Measurements from ENCODE around the gene RNF146. TPM values are rescaled to one million over a fixed set of nuclear protein-coding genes. Genes with fewer than 3 reads are reported as not detected.
A peak's percentile ranks its signal among the peaks of the same experiment; 100 is the strongest.
"Not testable (repeated sequence)": the region's sequence is repeated elsewhere in the genome, so short reads cannot be mapped to it uniquely, and the experiment has no call there.

RNF146 gene
- polyA plus RNA-seq, 1 experiment: 64.1 TPM

GRCh38 chr6:127319686-127320085, 53.0 kb downstream of the RNF146 start:
- no peak overlapping the region for H3K4me3 ChIP-seq (ENCODE audit: low read depth, low read length)
- POLR2A ChIA-PET: no interaction called here
- no peaks in the 10 kb centered on the region for H3K27me3 ChIP-seq (ENCODE audit: control insufficient read depth, insufficient read depth, low read length)
- no peak for TF ChIP-seq CTCF (IDR thresholded peaks at IDR 0.05; ENCODE audit: low read depth, low read length)
- no peaks in the 10 kb centered on the region for H3K9me3 ChIP-seq (ENCODE audit: control insufficient read depth, insufficient read depth, low read length)
- CTCF ChIA-PET: no interaction called here
- H3K27ac ChIP-seq (ENCODE audit: low read depth, low read length): no peak overlapping the region
- no peak for DNase-seq (ENCODE audit: low read depth, low spot score)

- Histone ChIP-seq H3K4me3 (ENCODE audit: low read depth, low read length) (no peak overlapping the region), H3K9me3 (ENCODE audit: control insufficient read depth, insufficient read depth, low read length) (no peaks in the 10 kb centered on the region; the same call in 1 of the 2 replicates), H3K27me3 (ENCODE audit: control insufficient read depth, insufficient read depth, low read length) (no peaks in the 10 kb centered on the region), H3K27ac (ENCODE audit: low read depth, low read length) (no peak overlapping the region)
- no peak for TF ChIP-seq CTCF (IDR thresholded peaks at IDR 0.05; ENCODE audit: low read depth, low read length)
- CTCF ChIA-PET: no interaction called here
- POLR2A ChIA-PET: no interaction called here
- no peak for DNase-seq (ENCODE audit: low read depth, low spot score)
Observed at GRCh38 chr6:127328043-127328609, 61.5 kb downstream of the RNF146 start.

- POLR2A ChIA-PET; H3K4me3 ChIP-seq (ENCODE audit: low read depth, low read length); H3K9me3 ChIP-seq (ENCODE audit: control insufficient read depth, insufficient read depth, low read length); H3K27ac ChIP-seq (ENCODE audit: low read depth, low read length); DNase-seq (ENCODE audit: low read depth, low spot score); H3K27me3 ChIP-seq (ENCODE audit: control insufficient read depth, insufficient read depth, low read length): not testable (repeated sequence)
- CTCF ChIA-PET: interaction anchor here (1.0 to 2.1 kb wide), 4 partner anchors 28 to 186 kb away, joined by 3 to 7 read pairs (median 4); no protein-coding TSS in a partner anchor
Observed at GRCh38 chr6:127331256-127331655, 64.6 kb downstream of the RNF146 start.

GRCh38 chr6:127332383-127332961, 65.8 kb downstream of the RNF146 start:
- no peak for TF ChIP-seq CTCF (IDR thresholded peaks at IDR 0.05; ENCODE audit: low read depth, low read length)
- no peak for DNase-seq (ENCODE audit: low read depth, low spot score)
- POLR2A ChIA-PET: interaction anchor here (0.6 kb wide), 1 partner anchor 9 kb away, joined by 3 read pairs; no protein-coding TSS in a partner anchor
- Histone ChIP-seq H3K9me3 (ENCODE audit: control insufficient read depth, insufficient read depth, low read length) (no peaks in the 10 kb centered on the region; the same call in 1 of the 2 replicates), H3K27ac (ENCODE audit: low read depth, low read length) (no peak overlapping the region), H3K27me3 (ENCODE audit: control insufficient read depth, insufficient read depth, low read length) (no peaks in the 10 kb centered on the region), H3K4me3 (ENCODE audit: low read depth, low read length) (no peak overlapping the region)
- CTCF ChIA-PET: interaction anchor here (0.8 to 2.9 kb wide), 3 partner anchors 31 to 207 kb away, joined by 4 to 13 read pairs (median 4); no protein-coding TSS in a partner anchor

Small RNA genes within 50 kb of the gene (small RNA-seq; reads per million reads assigned to genes)
- gene RNA5SP217 (ENCODE audit: insufficient read length, low read depth): 6.7 reads per million, percentile 61 among the genes with 10 or more reads in this experiment

Other genes with a start within 250 kb of the RNF146 start
- not detected in 2 replicates for gene RSPO3, start 148.2 kb upstream of the RNF146 start, polyA plus RNA-seq (2011; rRNA removed)
- 42.9 and 60.7 TPM in 2 replicates for gene ECHDC1, start 76.7 kb downstream of the RNF146 start, polyA plus RNA-seq (2011; rRNA removed)
- gene KIAA0408, start 192.5 kb downstream of the RNF146 start, polyA plus RNA-seq (2011; rRNA removed): 4.7 and 6.3 TPM in 2 replicates